Stimulated activated naive CD4-positive, alpha-beta T cell treated with Interleukin-2 at 50 U/mL for 16 hours (primary cell): Measurements from ENCODE around the gene STOX2.

Experiments used
- DNase-seq: peaks from one replicate; lab custom pipeline; 2025; lab: John Stamatoyannopoulos, UW

STOX2 gene, protein sequence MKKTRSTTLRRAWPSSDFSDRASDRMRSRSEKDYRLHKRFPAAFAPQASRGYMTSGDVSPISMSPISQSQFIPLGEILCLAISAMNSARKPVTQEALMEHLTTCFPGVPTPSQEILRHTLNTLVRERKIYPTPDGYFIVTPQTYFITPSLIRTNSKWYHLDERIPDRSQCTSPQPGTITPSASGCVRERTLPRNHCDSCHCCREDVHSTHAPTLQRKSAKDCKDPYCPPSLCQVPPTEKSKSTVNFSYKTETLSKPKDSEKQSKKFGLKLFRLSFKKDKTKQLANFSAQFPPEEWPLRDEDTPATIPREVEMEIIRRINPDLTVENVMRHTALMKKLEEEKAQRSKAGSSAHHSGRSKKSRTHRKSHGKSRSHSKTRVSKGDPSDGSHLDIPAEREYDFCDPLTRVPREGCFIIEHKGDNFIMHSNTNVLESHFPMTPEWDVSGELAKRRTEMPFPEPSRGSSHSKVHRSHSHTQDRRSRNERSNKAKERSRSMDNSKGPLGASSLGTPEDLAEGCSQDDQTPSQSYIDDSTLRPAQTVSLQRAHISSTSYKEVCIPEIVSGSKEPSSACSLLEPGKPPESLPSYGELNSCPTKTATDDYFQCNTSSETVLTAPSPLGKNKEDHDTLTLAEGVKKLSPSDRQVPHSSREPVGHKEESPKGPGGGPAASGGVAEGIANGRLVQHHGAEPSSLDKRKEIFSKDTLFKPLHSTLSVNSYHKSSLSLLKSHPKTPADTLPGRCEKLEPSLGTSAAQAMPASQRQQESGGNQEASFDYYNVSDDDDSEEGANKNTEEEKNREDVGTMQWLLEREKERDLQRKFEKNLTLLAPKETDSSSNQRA (N-terminal part only)

DNA sequence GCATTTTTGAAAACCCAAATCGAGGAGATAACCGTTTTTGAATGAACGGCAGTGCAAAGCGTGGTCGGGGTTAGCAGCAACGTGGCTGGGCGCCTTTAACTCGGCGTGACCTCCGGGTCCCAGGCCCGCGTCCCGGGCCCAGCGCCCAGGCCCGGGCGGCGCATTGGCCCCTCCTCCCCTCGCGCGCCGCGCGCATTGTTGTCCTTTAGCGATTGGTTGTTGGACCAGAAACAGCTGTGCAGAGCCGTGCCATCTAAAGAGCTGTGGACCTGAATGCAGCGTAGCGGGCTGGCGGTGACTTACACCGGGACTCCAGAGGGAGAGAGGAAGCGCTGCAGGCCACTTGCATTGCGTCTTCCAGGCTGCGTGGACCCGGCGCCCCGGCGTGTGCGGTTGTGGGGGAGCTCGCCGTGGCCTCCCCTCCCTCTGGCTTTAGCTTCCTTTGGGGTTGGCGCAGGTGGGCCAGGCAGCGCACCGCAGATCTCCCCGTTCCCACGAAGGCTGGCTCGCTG lies at the start of gene STOX2:
STOX2 (plus strand) TSS at position 227 of the 512 bp plus-strand sequence. CDS start 1,484 bp downstream, outside the sequence.
- no peak for DNase-seq

DNA sequence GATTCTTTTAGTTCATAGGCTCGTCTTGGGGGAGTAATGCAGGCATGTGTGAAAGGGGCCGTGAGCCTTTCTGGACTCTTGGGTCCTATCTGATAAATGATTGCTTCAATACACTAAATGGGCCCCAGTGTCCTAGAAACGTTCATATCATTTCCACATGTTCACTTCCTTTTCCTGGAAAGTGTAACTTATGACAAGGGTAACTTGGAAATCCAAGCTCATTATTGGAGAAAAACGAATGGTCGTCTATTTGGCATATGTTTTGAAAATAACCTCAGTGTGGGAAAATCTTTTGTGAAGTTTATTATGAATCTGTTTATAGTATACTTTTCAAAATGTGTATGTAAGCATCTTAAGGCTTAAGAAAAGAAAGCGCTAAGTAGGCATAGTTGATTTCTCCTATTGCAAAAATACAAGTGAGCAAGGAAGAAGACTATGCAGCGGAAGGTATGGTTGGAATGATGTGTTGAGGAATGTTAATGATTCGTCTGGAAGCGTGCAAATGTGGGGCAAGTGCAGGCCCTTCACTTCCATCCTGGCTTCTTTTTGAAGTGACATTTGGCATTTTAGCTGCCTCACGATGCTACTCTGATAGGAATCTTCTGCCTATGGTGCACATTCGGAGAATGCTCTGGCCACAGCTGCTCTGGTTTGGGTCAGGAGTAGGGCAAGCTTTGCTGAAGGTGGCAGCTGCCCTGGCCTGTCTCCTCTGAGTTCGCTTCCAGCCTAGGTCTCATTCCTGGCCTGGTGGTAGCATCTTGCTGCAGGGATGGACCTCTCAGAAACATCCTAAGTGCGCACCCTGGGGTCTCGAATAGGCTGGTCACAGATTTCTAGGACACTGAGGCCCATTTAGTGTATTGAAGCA lies 49.5 kb upstream of the STOX2 start:
- no peak for DNase-seq

DNA sequence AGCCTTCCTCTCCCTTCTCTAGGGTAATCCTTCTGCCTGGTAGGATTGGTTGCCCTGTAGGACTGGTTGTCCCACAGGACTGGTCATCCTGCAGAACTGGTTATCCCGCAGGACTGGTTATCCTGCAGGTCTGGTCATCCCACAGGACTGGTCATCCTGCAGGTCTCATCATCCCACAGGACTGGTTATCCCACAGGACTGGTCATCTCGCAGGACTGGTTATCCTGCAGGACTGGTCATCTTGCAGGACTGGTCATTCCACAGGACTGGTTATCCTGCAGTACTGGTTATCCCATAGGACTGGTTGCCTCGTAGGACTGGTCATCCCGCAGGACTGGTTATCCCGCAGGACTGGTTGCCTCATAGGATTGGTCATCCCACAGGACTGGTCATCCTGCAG lies 48.1 kb upstream of the STOX2 start:
- DNase-seq: no peak

DNA sequence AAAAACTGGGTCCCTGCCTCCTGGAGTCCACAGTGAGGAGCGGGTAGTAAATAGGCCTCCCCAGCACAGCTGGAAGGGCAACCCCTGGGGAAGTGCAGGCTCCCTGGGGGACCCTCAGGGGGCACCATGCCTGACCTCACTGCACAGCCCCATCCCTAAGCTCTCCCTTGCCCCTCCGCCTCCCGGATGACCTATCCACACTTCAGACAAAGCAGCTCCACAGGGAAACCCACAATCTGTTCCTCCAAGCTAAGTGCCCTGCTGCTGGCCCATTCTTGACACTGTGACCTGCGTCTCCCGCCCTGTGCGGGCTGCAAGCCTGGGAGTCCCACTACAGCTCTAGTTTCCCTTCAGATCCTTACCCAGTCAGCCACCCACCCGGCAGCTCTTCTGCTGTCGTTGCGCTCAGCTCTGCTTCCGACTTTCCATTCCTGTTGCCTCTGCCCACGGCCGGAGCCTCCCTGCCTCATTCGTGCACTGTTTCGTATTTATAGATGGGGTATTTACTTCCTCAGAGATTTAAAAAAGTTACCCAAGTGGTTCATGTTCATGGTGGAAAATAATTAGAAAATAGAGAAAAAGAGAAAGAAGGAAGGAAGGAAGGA lies 47.0 kb upstream of the STOX2 start:
- no peak for DNase-seq

DNA sequence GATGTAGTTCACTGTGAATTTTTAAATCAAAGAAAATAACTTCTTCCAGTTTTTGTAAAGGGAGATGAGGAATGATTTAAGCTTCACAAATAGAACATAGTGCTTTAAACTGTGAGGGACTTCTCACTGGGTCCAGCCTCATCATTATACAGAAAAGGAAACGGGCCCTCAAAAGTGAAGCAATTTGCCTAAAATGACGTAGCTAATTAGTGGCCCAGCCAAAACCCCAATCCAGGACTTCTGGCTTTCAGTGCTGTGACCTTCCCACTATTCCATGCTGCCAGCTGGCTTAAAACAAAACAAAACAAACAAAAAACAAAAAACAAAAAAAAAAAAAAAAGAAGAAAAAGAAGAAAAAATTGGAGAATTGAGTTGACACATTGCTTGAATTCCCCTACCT lies 45.0 kb upstream of the STOX2 start:
- no peak for DNase-seq

DNA sequence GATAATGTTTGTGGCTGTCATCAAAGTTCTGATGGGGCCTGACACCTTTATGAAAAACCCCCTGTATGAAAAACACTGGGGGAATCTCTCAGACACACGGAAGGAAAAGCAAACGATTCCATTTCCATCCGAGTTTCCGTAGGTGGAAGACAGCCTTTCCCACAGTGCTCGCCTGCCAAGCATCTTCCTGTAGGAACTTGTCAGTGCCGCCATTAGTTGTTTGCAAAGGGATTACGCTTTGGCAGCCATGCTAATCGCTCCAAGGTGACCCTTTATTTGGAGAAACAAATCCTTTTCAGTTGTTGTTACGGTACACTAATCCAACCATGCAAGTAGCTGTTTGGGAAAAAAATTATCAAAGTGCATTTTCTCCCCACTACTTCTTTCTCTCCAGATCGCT lies 44.4 kb upstream of the STOX2 start:
- no peak for DNase-seq

DNA sequence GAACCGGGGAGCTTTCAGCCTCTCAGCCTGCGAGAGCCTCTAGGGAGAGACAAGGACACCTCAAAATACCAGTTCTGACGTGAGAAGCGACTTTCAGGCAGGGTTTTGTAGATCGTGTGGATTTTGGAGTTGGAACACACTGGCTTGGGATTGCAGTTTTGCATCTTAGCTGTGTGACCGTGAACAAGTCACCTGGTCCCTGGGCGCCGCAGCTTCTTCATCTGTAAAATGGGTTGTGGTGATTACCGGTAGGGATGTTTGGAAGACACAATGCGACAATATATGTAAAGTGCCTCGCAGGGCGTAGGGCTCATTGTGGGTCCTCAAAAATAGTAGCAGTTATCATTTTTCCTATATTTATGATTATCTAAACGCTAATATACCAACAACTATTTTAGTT lies 43.7 kb upstream of the STOX2 start:
- DNase-seq: no peak

DNA sequence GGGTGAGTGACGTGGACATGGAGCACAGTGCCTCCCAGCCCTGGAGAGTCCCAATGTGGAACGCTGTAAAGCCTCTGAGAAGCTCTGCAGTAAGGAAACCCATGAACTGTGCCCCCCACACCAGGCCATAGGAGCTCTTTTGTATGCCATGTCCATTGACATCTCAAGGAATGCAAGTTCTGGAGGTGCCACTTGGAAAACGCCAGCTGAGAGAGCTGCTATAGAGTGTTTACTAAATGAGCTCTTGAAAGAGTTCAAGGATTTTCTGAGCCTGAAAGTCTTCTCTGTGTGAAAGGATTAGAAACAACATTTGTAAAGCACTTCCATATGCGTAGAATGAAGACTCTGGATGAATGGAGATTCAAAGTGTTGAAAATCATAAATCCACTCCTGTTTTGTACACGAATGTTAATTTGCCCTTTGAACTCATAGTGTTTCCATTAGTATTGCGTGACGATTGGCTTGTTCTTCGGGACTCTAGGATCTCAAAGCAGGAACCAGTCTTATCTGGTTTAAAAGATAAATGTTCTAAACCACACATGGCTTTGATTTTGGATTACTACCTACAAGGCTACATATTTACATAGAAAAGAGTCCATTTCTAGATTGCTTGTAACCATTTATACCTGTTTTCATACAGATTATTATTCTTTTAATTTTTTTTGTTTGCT lies 41.8 kb upstream of the STOX2 start:
- no peak for DNase-seq

DNA sequence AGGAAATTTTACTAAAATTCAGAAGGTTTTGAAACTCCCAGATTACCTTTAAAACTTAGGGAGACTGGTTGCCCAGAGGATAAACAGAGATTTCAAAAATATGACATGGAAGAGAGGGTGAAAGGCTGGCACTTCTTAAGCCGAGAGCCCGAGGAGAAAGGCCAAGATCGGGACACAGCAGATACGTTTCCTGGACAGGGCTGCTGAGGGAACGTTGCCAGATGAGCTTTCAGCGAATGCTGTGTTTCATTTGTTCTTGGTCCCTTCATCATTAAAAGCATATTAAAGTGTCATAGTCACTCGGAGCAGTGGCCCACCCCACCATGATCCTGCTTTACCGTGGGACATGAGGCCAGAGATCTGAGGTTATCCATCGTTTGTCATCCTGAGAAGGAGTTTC lies 37.9 kb upstream of the STOX2 start:
- no peak for DNase-seq

DNA sequence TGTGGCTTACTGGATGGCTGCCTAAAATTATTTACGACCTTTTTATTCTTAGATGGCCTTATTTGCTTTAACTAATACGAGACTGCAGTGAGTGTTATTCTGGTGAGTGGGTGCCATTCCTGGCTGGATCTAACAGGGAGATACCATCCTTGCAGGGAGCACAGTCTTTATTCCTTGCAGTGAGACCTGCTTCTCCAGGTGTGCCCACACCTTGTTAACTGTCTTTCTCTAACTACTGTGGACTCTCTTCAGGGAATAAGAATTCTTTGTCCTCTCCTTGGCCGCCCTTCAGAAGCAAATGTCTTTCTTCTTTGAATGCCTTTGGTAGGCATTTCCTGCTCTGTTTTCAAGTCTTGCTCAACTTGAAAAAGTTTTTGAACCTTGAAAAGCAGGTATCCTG lies 34.1 kb upstream of the STOX2 start:
- DNase-seq: no peak

DNA sequence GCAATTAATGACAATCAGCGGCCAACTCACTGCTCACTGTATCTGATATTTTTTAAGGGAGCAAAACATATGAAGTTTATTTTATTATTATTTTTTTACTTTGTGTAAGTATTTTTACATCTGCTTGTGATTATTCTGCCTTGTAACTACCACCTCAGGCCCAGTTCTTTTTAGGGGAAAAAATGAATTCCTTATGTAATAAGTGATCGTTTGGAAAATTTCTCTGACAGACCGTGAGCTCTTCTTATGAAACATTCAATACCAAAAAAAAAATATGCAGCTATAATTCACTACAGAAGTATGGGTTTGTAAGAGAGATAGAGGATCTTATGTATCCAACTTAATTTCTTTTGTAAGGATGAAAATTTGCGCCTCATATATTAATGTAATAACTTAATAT lies 33.5 kb upstream of the STOX2 start:
- DNase-seq: no peak

DNA sequence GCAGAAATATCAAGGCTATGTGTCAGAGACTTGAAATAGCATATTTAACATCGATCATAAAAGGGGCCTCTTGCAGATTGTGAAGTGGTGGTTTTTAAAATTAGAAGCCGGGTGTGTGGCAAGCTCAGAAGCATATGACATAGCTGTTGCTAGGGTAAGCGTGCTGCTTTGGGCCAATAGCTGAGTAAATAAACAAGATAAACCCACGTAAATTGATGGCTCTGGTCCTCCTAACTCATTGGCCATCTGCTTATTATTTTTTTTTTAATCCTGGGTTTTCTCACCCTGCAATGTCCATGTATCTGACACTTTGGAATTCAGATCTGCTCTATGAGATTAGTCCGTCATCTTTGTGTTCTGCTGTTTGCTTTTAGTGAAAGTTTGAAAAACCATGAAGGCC lies 32.6 kb upstream of the STOX2 start:
- DNase-seq: no peak

DNA sequence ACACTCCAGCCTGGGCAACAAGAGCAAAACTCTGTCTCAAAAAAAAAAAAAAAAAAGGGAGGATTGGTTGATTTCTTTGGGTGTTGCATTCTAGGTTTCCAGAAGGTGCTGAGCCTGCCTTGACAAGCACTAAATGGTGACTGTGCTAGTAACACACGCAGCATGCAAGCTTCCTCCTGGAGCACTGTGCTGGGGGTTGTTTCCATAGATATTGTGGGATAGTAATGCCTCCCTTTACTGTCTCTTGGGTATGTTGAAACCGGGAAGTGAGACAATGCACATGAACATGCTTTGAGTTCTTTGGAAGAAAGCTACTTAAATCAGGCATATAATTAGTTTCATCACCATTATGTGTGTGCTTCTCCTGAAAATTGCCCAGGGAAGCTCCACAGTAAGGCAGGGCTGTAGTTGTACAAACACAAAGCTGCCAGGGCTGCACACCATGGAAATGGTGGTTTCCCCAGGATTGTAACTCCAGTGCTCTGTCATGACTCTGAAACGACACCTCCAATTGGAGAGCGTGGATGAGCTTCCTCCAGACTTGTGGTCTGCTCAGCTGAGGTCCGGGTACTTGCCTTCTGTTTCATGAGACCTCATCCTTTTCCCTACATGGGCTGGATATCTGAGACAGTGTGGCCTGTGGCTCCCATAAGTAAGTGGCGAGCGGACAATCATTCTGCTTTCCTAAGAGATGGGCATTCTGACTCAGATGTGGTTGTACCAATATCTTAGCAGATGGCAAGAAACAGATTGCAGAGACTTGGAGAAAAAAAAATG lies 31.5 kb upstream of the STOX2 start:
- DNase-seq: no peak

DNA sequence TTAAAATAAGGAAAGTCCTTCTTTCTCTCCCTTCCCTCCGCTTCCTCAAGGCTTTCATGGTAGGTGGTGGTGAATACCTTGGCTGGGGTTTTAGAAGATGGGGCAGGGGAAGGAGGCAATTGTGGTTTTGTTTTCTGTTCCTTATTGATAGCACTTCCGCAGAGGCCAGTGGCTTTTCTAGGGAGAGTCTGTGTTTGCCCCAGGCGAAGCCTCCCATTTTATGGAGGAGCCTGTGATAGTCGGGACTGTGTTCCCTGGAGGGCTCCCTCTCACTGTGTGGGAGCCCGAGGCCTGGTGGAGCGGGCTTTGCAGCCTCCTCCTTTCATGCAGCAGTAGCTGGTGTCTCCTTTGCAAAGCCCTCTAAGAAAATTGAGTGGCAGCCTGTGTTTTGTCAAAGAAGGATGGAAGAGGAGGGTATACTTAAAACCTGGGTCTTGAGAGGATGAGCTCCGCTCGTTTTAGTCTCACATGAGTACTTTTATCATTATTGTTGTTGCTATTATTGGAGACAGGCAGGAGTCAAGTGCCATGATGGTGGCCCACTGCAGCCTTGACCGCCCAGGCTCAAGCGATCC lies 29.8 kb upstream of the STOX2 start:
- no peak for DNase-seq

DNA sequence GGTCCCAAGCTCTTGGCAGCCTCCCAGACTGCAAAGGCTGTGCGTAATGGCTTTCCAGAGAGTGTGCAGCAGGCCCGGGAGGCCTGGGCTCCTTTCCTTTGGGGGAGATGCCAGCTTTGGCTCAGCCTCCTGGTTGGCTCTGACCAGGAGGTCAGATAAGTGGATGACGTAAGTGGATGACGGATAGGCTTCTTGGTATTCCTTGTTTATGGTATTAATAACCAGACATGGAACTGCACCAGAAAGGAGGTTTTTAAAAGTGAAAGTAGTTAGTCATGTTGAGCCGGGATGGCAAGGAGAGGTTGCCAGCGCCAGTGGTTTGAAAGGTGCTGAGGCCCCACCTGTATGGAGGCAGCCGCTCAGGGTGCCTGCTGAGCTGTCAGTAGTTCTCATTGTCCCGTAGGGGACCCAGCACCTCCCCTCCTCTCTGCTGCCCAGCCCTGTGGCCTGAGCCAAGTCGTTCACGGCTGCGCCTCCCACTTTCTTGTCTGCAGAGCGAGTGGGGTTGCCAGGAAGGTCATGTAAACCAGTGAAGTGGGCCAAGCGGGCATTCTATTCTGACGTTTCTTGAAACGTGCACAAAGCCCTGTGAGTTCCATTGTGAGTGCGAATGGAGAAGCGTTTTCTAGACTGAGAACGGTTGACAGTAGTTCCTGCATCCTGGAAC lies 28.7 kb upstream of the STOX2 start:
- DNase-seq: no peak

DNA sequence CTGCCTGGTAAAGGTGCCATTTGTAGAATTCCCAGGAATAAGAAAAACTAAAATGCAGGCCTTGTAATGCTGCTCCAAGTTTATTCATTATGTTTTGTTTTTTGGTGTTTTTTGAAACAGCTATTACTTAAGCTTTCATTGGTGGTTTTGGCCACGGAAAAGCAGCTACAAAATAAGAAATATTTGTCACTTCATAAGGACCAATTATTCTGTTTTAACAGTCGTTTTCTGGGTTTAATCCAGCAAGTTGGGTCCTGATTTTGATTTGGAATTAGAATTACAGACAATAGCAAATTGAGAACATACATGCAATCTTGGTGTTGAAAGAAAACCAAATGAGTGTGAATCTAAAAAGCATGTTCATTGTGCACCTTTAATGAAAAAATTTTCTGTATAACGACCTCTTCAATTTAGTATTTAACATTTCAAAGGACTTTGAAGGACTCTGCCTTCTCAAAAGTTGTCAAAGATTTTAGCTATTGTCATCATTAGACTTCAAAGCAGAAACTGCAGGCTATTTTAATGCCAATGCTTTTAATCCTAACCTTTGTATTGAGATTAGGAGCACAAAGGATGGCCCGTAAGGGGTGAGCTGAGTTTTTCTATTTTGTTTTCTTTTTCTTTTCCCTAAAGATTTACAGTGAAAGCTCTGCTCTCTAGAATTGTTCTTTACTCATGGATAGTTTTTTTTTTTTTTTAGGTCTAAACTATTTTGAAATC lies 26.7 kb upstream of the STOX2 start:
- DNase-seq: no peak

DNA sequence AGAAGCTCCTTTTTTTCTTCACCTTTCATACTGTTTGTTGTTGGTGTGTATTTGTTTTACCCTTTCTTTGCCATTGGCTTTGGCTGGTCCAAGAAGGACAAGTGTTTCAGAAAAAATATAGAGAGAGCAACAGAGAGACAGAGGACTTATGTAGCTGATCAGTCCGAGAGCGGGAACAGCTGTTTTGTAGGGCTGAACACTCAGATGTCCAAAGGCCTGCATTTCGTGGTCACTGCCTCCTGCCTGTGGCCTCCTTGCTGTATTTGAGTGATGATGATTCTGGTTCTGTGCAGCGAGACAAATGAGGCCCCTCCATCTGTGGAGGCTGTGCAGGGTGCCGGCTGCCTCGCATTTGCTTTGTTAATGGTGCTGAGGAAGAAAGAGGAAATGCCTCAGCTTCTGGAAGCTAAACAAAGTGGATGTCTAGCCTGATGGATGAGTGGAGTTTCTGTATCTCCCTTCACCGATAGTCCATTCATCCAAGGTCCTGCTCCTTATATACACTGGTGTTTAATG lies 19.8 kb upstream of the STOX2 start:
- no peak for DNase-seq

DNA sequence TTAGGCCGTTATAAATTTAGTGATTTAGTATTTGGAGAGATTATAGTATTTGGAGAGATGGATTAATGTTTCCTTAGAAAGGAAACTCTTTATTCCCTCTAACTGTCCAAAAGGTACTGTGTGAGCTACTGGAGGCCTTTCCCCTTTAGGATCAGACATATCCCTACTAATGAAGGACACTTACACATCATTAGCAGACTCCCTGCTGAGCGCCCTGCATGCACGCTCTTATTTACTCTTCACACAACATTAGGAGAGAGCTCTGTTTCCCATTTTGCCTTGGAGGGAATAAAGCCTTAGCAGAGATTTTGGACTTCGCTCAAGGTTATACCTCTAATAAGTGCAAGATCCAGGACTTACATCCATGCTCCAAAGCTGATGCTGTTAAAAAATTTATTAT lies 17.8 kb upstream of the STOX2 start:
- DNase-seq: no peak

DNA sequence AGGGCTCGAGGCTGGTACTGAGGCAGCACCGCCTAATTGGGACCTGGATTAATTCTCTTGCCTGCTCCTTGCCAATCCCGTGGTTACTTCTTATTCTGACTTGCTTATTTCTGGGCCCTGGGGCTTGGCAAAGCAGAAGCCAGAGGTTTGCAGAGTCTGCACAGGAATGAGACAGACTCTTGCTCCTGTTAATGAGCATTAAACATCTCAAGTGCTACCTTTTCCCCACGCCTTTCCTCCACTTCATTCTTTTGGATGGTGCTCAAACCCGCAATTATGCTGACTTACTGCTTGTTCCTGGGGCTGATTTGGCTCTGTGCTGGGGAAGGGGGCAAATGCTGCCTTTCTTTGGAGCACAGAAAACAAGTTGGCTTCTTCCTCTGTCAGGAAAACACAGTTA lies 16.5 kb upstream of the STOX2 start:
- DNase-seq: no peak
